ENCODE data around the gene FKBP1B.
"Not testable (repeated sequence)": the region's sequence is repeated elsewhere in the genome, so short reads cannot be mapped to it uniquely, and the experiment has no call there.

Gene FKBP1B

GRCh38 chr2:24022975-24023575 lies 26.5 kb upstream of the FKBP1B start:
- DNase-seq (ENCODE audit: low read depth) = no peak

DNA sequence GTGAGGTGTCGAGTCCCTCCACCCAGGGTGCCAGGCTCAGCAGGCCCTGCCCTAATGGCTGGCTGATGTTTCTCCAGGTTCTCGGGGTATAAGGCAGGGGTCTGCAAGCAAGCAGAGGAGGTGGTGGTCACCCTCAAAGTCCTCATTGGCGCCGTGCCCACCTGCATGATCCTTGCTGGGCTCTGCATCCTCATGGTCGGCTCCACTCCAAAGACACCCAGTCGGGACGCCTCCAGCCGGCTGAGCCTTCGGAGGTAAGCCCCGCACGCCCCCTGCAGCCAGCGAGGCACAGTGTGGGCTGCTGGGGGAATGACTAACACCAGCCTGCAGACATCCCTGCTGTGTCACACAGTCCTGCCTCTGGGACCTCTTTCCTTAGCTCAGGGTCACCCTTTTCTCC lies 25.5 kb upstream of the FKBP1B start:
- no peak for DNase-seq (ENCODE audit: low read depth)

- no peak for DNase-seq (ENCODE audit: low read depth)
These were observed 24.4 kb upstream of the FKBP1B start for GRCh38 chr2:24024996-24025663.

DNA sequence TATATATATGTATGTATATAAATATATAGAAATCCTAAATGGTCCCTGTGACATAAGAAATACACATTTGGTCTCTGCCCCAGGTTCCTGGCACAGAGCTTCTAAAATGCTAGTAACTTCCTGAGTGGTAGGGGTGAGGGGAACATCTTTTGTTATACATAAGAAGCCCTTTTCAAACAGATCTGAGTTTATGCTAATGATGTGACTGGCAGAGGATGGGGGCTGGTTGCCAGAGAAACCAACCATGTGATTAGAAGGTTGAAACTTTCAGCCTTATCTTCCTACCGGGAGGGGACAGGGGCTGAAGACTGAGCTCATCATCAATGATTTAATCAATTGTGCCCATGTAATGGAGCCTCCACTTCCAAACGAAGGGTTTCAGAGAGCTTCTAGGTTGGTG lies 23.3 kb upstream of the FKBP1B start:
- no peak for DNase-seq (ENCODE audit: low read depth)

- no peak for DNase-seq (ENCODE audit: low read depth)
These were observed 10.6 kb upstream of the FKBP1B start for GRCh38 chr2:24038786-24039499.

DNA sequence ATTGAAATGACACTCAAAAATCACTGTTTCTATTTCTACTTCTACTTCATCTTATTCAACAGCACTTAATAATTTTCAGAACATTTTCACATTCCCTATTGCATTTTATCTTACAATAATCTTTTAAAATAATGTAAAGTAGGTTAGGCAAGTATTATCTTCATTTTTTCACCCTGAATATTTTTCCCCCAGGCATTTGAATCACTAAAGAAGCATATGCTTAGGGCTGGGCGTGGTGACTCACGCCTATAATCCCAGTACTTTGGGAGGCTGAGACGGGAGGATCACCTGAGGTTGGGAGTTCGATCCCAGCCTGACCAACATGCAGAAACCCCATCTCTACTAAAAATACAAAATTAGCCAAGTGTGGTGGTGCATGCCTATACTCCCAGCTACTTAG lies 9.0 kb upstream of the FKBP1B start:
- no peak for DNase-seq (ENCODE audit: low read depth)

- not testable (repeated sequence) for DNase-seq (ENCODE audit: low read depth)
These were observed 6.4 kb upstream of the FKBP1B start for GRCh38 chr2:24043133-24043532.

DNA sequence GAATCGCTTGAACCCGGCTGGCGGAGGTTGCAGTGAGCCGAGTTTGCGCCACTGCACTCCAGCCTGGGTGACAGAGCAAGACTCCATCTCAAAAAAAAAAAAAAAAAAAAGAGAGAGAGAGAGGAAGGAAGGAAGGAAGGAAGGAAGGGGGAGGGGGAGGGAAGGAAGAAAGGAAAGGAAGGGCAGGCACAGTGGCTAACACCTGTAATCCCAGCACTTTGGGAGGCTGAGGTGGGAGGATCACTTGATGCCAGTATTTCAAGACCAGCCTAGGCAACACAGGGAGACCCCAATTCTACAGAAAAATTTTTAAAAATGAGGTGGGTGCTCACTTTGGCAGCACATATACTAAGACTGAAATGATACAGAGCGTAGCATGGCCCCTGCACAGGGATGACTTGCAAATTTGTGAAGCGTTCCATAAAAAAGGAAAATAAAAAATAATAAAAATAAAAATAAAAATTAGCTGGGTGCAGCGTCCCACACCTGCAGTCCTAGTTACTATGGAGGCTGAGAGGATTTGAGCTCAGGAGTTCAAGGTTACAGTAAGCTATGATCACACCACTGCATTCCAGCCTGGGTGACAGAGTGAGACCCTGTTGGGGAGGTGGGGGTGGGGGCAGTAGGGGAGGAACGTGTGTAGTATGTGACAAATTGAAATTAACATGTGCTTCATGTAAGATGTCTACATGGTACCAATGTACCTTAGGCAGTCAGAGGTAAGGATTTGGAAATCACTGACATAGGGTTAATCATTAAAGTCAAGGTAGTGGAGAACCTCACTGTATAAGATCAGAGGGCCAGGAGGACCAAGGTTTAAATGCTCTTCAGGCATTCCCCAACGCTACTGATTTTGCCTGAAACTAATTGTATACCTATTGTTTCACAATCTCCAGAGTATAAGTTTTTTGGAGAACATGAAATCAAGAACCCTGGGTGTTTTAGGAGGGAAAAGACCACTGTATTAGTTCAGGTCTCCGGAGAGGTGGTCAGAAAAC lies 3.7 kb upstream of the FKBP1B start:
- no peak for DNase-seq (ENCODE audit: low read depth)

DNA sequence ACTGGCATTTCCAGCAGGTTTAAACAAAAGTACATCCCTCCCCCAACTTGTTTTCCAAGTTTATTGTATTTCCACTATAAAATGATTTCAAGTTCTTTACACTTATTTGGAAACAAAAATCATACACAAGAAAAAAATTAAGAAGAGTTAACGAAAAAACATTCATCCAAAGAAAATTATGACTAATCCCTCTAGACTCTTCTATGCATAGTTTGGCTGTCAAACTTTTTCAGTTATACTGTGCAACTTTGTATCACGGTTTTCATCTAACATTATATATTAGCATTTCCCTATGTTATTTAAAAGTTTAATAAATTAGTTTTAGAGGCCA lies 3.0 kb upstream of the FKBP1B start:
- DNase-seq (ENCODE audit: low read depth) = no peak

GRCh38 chr2:24046930-24047702 lies 2.4 kb upstream of the FKBP1B start, which contains the start of gene WDCP:
WDCP (minus strand) TSS chr2:24047391; CDS start chr2:24039494, 7,897 bp downstream.
- peak; percentile 95 for DNase-seq (ENCODE audit: low read depth)

DNA sequence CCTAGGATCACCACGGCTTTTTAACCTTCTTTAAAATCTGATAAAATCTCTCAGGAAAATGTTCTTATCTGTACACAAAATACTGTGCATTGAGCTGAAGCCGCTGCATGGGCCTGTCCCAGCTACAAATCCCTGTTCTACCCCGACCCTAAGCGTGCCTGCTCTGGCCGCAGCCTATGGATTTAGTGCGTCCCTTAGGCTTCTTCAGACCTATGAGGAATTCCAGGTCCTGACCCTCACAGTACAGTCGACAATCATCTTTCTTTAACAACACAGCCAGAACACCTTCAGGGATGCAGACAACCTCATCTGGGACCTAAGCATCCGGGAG lies 1.9 kb upstream of the FKBP1B start:
- no peak for DNase-seq (ENCODE audit: low read depth)

DNA sequence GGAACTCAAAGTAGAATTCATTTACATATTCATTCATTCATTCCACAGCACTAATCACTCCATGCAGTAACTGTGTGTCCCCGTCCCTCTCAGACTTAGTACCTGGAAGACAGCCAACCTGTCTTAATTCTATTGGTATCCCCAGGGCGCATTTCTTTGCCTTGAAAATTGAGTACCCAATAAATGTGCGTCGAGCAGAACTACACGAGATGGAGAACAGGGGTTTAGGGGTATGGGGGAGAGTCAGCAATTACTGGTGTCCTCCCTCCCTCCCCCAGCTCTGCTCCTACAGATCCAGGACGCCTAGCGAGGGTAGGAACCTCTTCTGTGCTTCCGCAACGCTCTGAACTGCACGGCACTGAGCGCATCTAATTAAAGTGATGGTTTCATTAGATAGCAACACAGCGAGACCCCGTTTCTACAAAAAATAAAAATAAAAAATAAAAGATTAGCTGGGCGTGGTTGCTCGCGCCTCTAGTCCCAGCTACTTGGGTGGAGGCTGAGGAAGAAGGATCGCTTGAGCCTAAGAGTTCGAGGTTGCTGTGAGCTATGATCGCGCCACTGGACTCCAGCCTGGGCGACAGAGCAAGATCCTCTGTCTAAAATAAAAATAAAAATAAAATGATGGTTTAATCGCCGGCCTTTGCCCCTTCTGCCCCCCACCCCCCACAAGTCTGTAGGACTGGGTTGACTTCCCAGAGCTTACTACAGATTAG lies 614 bp upstream of the FKBP1B start:
- peak; percentile 51 for DNase-seq (ENCODE audit: low read depth)

DNA sequence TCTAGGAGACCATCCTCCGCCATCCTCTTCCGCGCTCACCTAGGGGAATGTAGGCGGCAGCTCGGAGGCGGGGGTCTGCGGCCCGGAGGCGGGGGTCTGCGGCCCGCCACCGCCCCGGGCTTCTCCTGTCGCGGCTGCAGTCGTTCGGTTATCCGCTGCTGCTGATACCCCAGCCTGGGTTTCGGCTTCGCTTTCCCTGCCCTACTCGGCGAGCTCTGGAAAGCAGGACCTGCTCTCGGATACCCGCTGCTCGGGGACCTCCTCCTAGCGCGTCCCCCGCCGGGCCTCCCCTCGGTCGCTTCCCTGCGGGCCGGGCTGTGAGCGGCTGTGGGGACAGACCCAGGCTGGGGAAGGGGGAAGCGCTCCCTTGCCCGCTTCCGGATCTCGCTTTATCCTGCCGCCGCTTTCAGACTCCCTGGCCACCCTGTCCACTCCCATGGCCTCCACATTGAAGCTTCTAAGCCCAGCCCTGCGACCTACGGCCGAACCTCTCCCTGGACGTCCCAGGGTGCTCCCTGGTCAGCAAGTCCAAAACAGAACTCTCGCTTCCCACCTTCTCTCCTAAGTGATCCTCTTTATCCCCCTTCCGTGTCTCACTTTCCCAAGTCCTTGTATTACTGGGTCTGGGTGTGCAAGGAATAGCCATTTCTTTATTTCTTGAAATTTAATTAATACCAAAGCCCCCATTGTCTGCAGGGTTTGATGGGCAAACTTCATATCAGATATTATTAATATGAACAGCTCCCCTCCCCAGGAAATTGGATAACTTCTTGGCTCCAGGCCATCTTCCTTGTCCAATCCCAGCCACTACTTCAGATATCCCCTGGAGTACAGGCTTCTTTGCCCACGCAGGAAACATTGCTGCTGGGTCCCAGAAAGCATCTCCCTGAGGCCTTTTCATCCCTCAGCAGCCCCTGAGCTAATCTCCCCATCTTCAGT lies 769 bp downstream of the FKBP1B start:
- no peak for DNase-seq (ENCODE audit: low read depth)

DNA sequence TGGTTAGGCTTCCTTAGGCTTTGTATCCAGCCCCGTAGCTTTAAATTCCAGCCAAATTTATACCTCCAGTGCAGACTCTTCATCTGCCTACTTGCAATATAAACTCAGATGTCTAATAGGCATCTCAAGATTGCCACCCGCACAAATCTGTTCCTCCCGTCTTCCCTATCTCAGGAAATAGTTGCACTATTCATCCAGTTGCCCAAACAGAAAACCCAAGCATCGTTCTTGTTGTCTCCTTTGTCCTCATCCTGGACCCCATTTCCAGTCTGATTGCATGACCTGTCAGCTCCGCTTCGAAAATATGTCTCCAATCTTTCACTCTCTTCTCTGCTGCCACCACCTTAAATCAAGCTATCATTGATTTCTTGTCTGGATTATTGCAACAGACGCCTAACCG lies 2.3 kb downstream of the FKBP1B start:
- no peak for DNase-seq (ENCODE audit: low read depth)

DNA sequence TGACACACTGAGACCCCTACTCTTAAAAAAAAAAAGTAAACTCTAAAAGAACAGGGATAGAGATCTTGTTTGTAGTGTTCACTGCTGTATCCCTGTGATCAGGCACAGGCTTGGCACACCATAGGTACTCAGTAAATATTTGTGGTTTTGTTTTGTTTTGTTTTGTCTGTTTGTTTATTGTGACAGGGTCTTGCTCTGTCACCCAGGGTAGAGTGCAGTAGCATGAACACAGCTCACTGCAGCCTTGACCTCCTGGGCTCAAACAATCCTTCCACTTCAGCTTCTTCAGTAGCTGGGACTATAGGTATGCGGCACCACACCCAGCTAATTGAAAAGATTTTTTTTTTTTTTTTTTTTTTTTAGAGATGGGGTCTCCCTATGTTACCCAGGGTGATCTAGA lies 3.4 kb downstream of the FKBP1B start:
- DNase-seq (ENCODE audit: low read depth) = no peak

- DNase-seq (ENCODE audit: low read depth) = no peak
These were observed 4.9 kb downstream of the FKBP1B start for GRCh38 chr2:24054366-24055010.

- DNase-seq (ENCODE audit: low read depth) = no peak
These were observed 6.2 kb downstream of the FKBP1B start for GRCh38 chr2:24055750-24056149.

GRCh38 chr2:24058564-24059271 lies 9.2 kb downstream of the FKBP1B start:
- DNase-seq (ENCODE audit: low read depth) = no peak

GRCh38 chr2:24065341-24065740 lies 15.8 kb downstream of the FKBP1B start:
- no peak for DNase-seq (ENCODE audit: low read depth)
